Endothelial cell of umbilical vein (primary cell): ENCODE measurements around the gene GP9. TPM values are rescaled to one million over a fixed set of nuclear protein-coding genes. Genes with fewer than 3 reads are reported as not detected.

Source experiments
- BruUV-seq: library from RNA; stranded (reverse); fragments of 400-500 nt; replicated peaks from 2 replicates; lab custom pipeline; 2021; lab: Mats Ljungman, UMichigan
- CTCF ChIA-PET: fragments of 300-600, 350-600 bp; sonication (Branson Sonifier 250); formaldehyde crosslinking; loops from one replicate; lab custom pipeline; 2021; ENCODE audit warnings: antibody characterized with exemption, inconsistent platforms; lab: Charles Lee
- POLR2A ChIA-PET: fragments of 300-600, 350-600 bp; sonication (Branson Sonifier 250); formaldehyde crosslinking; loops from one replicate; lab custom pipeline; 2021; ENCODE audit warnings: antibody characterized with exemption, inconsistent platforms; lab: Charles Lee
- DNase-seq: peaks from one replicate; pipeline ENCODE4 v3.0.0-alpha.2; 2011; ENCODE audit warnings: low read depth, low spot score
- FAIRE-seq: peaks from 2 replicates; lab custom pipeline; 2011; peaks lifted over from hg19 to GRCh38; lab: Jason Lieb, UNC
- H2AFZ ChIP-seq: 2 replicates; pipeline ENCODE4 v1.6.0; 2012; ENCODE audit warnings: low read depth, low read length, control low read depth, inconsistent platforms
- H3K27ac ChIP-seq: 2 replicates; pipeline ENCODE4 v1.5.1; 2011; ENCODE audit warnings: low read depth, mild to moderate bottlenecking, control low read depth, low read length, moderate library complexity; ENCODE audit not compliant: insufficient read depth
- H3K27me3 ChIP-seq, 2 experiments: 2 replicates each; pipeline versions ENCODE4 v1.6.0 to v1.6.1; 2011; ENCODE audit warnings: low read length in 2 of 2, mixed read lengths in 1 of 2; ENCODE audit not compliant: control insufficient read depth in 2 of 2, insufficient read depth in 2 of 2
- H3K36me3 ChIP-seq, 2 experiments: 2 replicates in 1 of 2; 3 replicates in 1 of 2; pipeline ENCODE4 v1.5.1; 2011; ENCODE audit warnings: low read length in 2 of 2, mild to moderate bottlenecking in 1 of 2, moderate library complexity in 1 of 2; ENCODE audit not compliant: control insufficient read depth in 2 of 2, insufficient read depth in 2 of 2; ENCODE audit errors: extremely low read depth in 1 of 2
- H3K4me1 ChIP-seq: 3 replicates; pipeline ENCODE4 v1.5.1; 2011; ENCODE audit warnings: mild to moderate bottlenecking, low read length; ENCODE audit not compliant: control insufficient read depth, insufficient read depth; ENCODE audit errors: extremely low read depth
- H3K4me2 ChIP-seq: 2 replicates; pipeline ENCODE4 v1.6.1; 2011; ENCODE audit warnings: low read length, control low read depth, mixed read lengths; ENCODE audit not compliant: insufficient read depth
- H3K4me3 ChIP-seq, 3 experiments: fragments of 200-600 bp in 1 of 3; sonication (generic), shearing (Covaris generic) in 1 of 3; replicated peaks in 1 of 3; 2 replicates each; pipeline ENCODE4 v1.5.1; 2011 to 2016; ENCODE audit warnings: control low read depth in 3 of 3, low read length in 3 of 3, mild to moderate bottlenecking in 2 of 3, inconsistent platforms in 1 of 3, low read depth in 1 of 3, moderate library complexity in 1 of 3; ENCODE audit not compliant: insufficient read depth in 1 of 3
- H3K79me2 ChIP-seq: 2 replicates; pipeline ENCODE4 v1.6.0; 2012; ENCODE audit warnings: low read length, inconsistent platforms; ENCODE audit not compliant: control insufficient read depth, insufficient read depth
- H3K9ac ChIP-seq: replicated peaks from 2 replicates; pipeline ENCODE3; 2011; ENCODE audit warnings: low read length, control low read depth; ENCODE audit not compliant: insufficient read depth; ENCODE audit errors: extremely low read depth
- H3K9me1 ChIP-seq: replicated peaks from 3 replicates; pipeline ENCODE4 v1.6.0; 2011; ENCODE audit warnings: mild to moderate bottlenecking, low read length; ENCODE audit not compliant: control insufficient read depth, insufficient read depth; ENCODE audit errors: extremely low read depth
- H3K9me3 ChIP-seq: replicated peaks from 2 replicates; pipeline ENCODE4 v1.5.1; 2012; ENCODE audit warnings: low read length, inconsistent platforms; ENCODE audit not compliant: control insufficient read depth, insufficient read depth
- H4K20me1 ChIP-seq: replicated peaks from 2 replicates; pipeline ENCODE3; 2011; ENCODE audit warnings: mild to moderate bottlenecking, low read length; ENCODE audit not compliant: control insufficient read depth, insufficient read depth; ENCODE audit errors: extremely low read depth
- CTCF ChIP-seq, 2 donors: IDR thresholded peaks; 1 replicate in 1 of 2; 2 replicates in 1 of 2; pipeline ENCODE4 v1.5.1; 2011; ENCODE audit warnings: low read length in 2 of 2, mild to moderate bottlenecking in 2 of 2, moderate library complexity in 2 of 2, control low read depth in 1 of 2, inconsistent platforms in 1 of 2, low read depth in 1 of 2; ENCODE audit not compliant: insufficient read depth in 1 of 2; ENCODE audit errors: extremely low read depth in 1 of 2
- EZH2 ChIP-seq: IDR thresholded peaks from 2 replicates; pipeline ENCODE4 v1.6.1; 2012; ENCODE audit warnings: borderline replicate concordance, low read depth, mild to moderate bottlenecking, moderate library complexity, low read length, inconsistent platforms; ENCODE audit not compliant: severe bottlenecking
- FOS ChIP-seq: IDR thresholded peaks from 2 replicates; pipeline ENCODE4 v1.6.1; 2011; ENCODE audit warnings: mild to moderate bottlenecking, low read length, moderate library complexity, borderline replicate concordance; ENCODE audit not compliant: insufficient read depth
- GATA2 ChIP-seq: IDR thresholded peaks from 2 replicates; pipeline ENCODE4 v1.7.0; 2011; ENCODE audit warnings: low read depth, mild to moderate bottlenecking, moderate library complexity, mixed read lengths, low read length; ENCODE audit not compliant: insufficient read length, insufficient read depth
- JUN ChIP-seq: IDR thresholded peaks from 2 replicates; pipeline ENCODE4 v1.6.1; 2011; ENCODE audit warnings: borderline replicate concordance, low read depth; ENCODE audit not compliant: insufficient read length, insufficient read depth
- MAX ChIP-seq: IDR thresholded peaks from 2 replicates; pipeline ENCODE4 v1.6.1; 2011; ENCODE audit not compliant: insufficient read depth, insufficient read length
- MYC ChIP-seq: IDR thresholded peaks from one replicate; pipeline ENCODE4 v1.6.1; 2011; ENCODE audit warnings: mild to moderate bottlenecking, low read depth, low read length
- POLR2A ChIP-seq: IDR thresholded peaks from 2 replicates; pipeline ENCODE4 v1.6.1; 2012; ENCODE audit warnings: low read depth, mild to moderate bottlenecking, control low read depth, low read length
- POLR2AphosphoS5 ChIP-seq: IDR thresholded peaks from 2 replicates; pipeline ENCODE4 v1.6.1; 2012; ENCODE audit warnings: low read depth, mild to moderate bottlenecking, control low read depth, low read length, moderate library complexity; ENCODE audit not compliant: insufficient read depth
- dilution Hi-C: fragments of 300-500 bp; cut with MboI; formaldehyde crosslinking; loops from one replicate; pipeline ENCODE4 v1.15.0; 2019; ENCODE audit warnings: low sequenced_read_pairs; ENCODE audit not compliant: extremely low pct_ligation_motif_present
- intact Hi-C: fragments of 100-400 bp; cut with micrococcal nuclease; formaldehyde crosslinking; loops from one replicate; pipeline ENCODE4 v1.10.0; 2022
- polyA plus RNA-seq, 4 experiments: library from polyadenylated mRNA; depleted of rRNA in 3 of 4; stranded (reverse) in 3 of 4; unstranded in 1 of 4; fragments of >200 nt; gene quantifications; 2 replicates each; pipeline versions ENCODE4 v1.2.1 to v1.2.3, GENCODE V29; 2011 to 2012; ENCODE audit warnings: missing spikeins in 1 of 4
- total RNA-seq: library from RNA; stranded (reverse); gene quantifications from 2 replicates; pipeline ENCODE4 v1.2.3, GENCODE V29; 2021

The GP9 gene
- total and polyA plus RNA-seq, 2 donors (not counting 3 experiments of a cell fraction or from before 2014, with no cell fraction given) = not detected

- Histone ChIP-seq H3K4me2 (no peak overlapping the region), H4K20me1 (peaks cover 2% of the 10 kb centered on the region), H3K36me3 (peaks cover 0 to 17% of the 10 kb centered on the region in 2 experiments), H3K4me3 (no peak overlapping the region), H2AFZ (no peak overlapping the region), H3K9me1 (no peaks in the 10 kb centered on the region), H3K4me1 (no peaks in the 10 kb centered on the region), H3K79me2 (peaks cover 3% of the 10 kb centered on the region), H3K27me3 (no peaks in the 10 kb centered on the region), H3K9ac (no peak overlapping the region), H3K27ac (no peak overlapping the region), H3K9me3 (no peaks in the 10 kb centered on the region)
- dilution Hi-C loops = loop anchor here (25.0 kb wide), 1 partner anchor 194 kb away; no protein-coding TSS in a partner anchor
- DNase-seq = no peak
- intact Hi-C loops = no loop called here
- FAIRE-seq = no peak
- TF ChIP-seq MYC (no peak), POLR2A (no peak), CTCF (IDR thresholded peaks at IDR 0.05; ENCODE audit: extremely low read depth in 1 of 2, insufficient read depth in 1 of 2, low read depth in 1 of 2, low read length in 2 of 2) (no peak), MAX (no peak), JUN (no peak), GATA2 (no peak), FOS (no peak), EZH2 (no peak), POLR2AphosphoS5 (no peak)
- CTCF ChIA-PET = interaction anchor here (2.1 to 2.7 kb wide), 2 partner anchors 53 to 136 kb away, joined by 8 to 10 read pairs; no protein-coding TSS in a partner anchor
- POLR2A ChIA-PET = no interaction called here
- BruUV-seq = no TSS peak
Observed at GRCh38 chr3:129106320-129106719, 45.7 kb downstream of the GP9 start.
